ENCODE results near the gene ANKRD55. TPM values are rescaled to one million over a fixed set of nuclear protein-coding genes. Genes with fewer than 3 reads are reported as not detected.

Gene ANKRD55
- total RNA-seq, 2 donors from 2014 or later = 0.27 to 0.29 TPM

DNA sequence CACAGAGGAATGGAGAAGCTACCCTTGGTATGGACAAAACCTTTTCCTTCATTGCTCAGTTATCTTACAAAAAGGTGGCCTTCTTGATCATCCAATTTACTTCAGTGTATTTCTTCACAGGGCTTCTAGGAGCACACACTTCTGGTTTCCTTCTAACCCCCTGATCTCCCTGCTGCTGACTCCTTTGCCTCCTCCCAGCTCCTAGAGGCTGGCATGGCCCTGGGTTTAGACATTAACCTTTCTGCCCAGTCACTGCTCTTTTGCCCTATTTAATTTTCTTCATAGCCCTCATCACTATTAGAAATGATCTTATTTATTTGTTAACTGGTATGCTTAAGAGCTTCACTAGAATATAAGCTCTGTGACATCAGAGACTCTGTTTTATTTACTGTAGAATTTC is 63.2 kb downstream of the ANKRD55 start:
- Mint-ChIP-seq H3K36me3 (ENCODE audit: low read depth) (no peaks in the 10 kb centered on the region), H3K4me1 (peaks cover 6% of the 10 kb centered on the region), H3K9me3 (no peaks in the 10 kb centered on the region), H3K27ac (no peak overlapping the region), H3K27me3 (ENCODE audit: insufficient read depth) (no peaks in the 10 kb centered on the region), H3K4me3 (no peak overlapping the region)
- TF ChIP-seq, protein P1, sequence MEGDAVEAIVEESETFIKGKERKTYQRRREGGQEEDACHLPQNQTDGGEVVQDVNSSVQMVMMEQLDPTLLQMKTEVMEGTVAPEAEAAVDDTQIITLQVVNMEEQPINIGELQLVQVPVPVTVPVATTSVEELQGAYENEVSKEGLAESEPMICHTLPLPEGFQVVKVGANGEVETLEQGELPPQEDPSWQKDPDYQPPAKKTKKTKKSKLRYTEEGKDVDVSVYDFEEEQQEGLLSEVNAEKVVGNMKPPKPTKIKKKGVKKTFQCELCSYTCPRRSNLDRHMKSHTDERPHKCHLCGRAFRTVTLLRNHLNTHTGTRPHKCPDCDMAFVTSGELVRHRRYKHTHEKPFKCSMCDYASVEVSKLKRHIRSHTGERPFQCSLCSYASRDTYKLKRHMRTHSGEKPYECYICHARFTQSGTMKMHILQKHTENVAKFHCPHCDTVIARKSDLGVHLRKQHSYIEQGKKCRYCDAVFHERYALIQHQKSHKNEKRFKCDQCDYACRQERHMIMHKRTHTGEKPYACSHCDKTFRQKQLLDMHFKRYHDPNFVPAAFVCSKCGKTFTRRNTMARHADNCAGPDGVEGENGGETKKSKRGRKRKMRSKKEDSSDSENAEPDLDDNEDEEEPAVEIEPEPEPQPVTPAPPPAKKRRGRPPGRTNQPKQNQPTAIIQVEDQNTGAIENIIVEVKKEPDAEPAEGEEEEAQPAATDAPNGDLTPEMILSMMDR (conservative IDR thresholded peaks at IDR 0.05) = no peak
- no peak for DNase-seq
- Histone ChIP-seq H3K9me3 (ENCODE audit: control insufficient read depth, low read length) (no peaks in the 10 kb centered on the region), H3K27ac (ENCODE audit: low read depth, low read length) (no peak overlapping the region), H3K27me3 (ENCODE audit: control insufficient read depth, insufficient read depth, low read length, poor library complexity, severe bottlenecking) (no peaks in the 10 kb centered on the region), H3K9ac (ENCODE audit: extremely low read depth, low read length, poor library complexity, severe bottlenecking) (no peak overlapping the region), H3K4me3 (ENCODE audit: low read length) (no peak overlapping the region), H3K4me1 (ENCODE audit: control insufficient read depth, insufficient read depth, low read length) (peaks cover 2% of the 10 kb centered on the region), H3K36me3 (ENCODE audit: control insufficient read depth, insufficient read depth, low read length) (no peaks in the 10 kb centered on the region)

DNA sequence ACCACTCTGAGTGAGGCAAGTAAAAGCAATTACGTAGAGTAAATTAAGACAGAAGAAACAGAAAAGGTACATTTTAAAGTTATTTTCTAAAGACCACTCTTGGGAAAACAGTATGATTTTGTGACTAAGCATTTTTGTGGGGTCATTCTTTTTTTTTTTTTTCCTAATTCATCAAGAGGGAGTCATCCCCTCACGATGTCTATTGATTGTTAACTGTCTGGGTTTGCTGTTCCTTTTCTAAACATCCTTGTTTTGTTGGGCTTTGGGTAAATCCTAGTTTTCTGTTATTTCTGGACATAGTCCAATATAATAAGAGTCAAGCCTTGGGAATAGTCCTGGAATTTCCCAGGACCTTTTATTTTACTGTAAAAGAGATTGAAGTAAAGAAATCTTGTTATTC is 63.8 kb downstream of the ANKRD55 start:
- Histone ChIP-seq H3K4me3 (ENCODE audit: low read length) (no peak overlapping the region), H3K27ac (ENCODE audit: low read depth, low read length) (no peak overlapping the region), H3K9me3 (ENCODE audit: control insufficient read depth, low read length) (no peaks in the 10 kb centered on the region), H3K27me3 (ENCODE audit: control insufficient read depth, insufficient read depth, low read length, poor library complexity, severe bottlenecking) (no peaks in the 10 kb centered on the region), H3K4me1 (ENCODE audit: control insufficient read depth, insufficient read depth, low read length) (no peaks in the 10 kb centered on the region), H3K9ac (ENCODE audit: extremely low read depth, low read length, poor library complexity, severe bottlenecking) (no peak overlapping the region), H3K36me3 (ENCODE audit: control insufficient read depth, insufficient read depth, low read length) (no peaks in the 10 kb centered on the region)
- H3K27ac Mint-ChIP-seq = no peak overlapping the region
- H3K27me3 Mint-ChIP-seq (ENCODE audit: insufficient read depth) = no peaks in the 10 kb centered on the region
- no peaks in the 10 kb centered on the region for H3K36me3 Mint-ChIP-seq (ENCODE audit: low read depth)
- H3K4me3 Mint-ChIP-seq = no peak overlapping the region
- DNase-seq = no peak
- peaks cover 2% of the 10 kb centered on the region for H3K4me1 Mint-ChIP-seq
- TF ChIP-seq, protein P1 (conservative IDR thresholded peaks at IDR 0.05) = no peak
- 80 to 84% methylated on average over 1 to 2 of the region's 2 CpGs for whole genome bisulfite sequencing, 2 experiments (ENCODE audit: insufficient coverage in 1 of 2, insufficient read length in 1 of 2)
- no peaks in the 10 kb centered on the region for H3K9me3 Mint-ChIP-seq

DNA sequence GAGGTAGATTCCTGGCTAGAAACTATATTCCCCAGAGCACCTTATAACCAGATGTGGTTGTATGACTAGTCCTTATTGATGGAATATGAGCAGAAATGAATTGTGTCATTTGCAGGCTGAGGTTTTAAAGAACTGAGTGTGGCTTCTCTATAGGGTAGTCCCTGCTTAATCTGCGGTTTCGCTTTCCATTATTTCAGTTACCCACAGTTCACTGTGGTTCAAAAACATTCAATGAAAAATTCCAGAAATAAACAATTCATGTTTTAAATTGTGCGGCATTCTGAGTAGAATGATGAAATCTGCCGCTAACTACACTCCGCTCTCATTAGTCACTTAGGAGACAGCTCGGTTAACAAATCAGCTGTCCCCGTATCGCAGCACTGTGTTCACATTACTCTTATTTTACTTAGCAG is 65.1 kb downstream of the ANKRD55 start:
- Histone ChIP-seq H3K9ac (ENCODE audit: extremely low read depth, low read length, poor library complexity, severe bottlenecking) (no peak overlapping the region), H3K27ac (ENCODE audit: low read depth, low read length) (no peak overlapping the region), H3K9me3 (ENCODE audit: control insufficient read depth, low read length) (no peaks in the 10 kb centered on the region), H3K4me3 (ENCODE audit: low read length) (no peak overlapping the region), H3K4me1 (ENCODE audit: control insufficient read depth, insufficient read depth, low read length) (no peaks in the 10 kb centered on the region), H3K27me3 (ENCODE audit: control insufficient read depth, insufficient read depth, low read length, poor library complexity, severe bottlenecking) (no peaks in the 10 kb centered on the region), H3K36me3 (ENCODE audit: control insufficient read depth, insufficient read depth, low read length) (no peaks in the 10 kb centered on the region)
- 97 to 100% methylated on average over 5 to 8 of the region's 8 CpGs for WGBS, 2 experiments (ENCODE audit: insufficient coverage in 1 of 2, insufficient read length in 1 of 2)
- TF ChIP-seq, protein P1 (conservative IDR thresholded peaks at IDR 0.05) = no peak
- H3K9me3 Mint-ChIP-seq = no peaks in the 10 kb centered on the region
- no peak for DNase-seq
- H3K4me1 Mint-ChIP-seq = no peaks in the 10 kb centered on the region
- no peaks in the 10 kb centered on the region for H3K36me3 Mint-ChIP-seq (ENCODE audit: low read depth)
- H3K27me3 Mint-ChIP-seq (ENCODE audit: insufficient read depth) = no peaks in the 10 kb centered on the region
- no peak overlapping the region for H3K27ac Mint-ChIP-seq
- no peak overlapping the region for H3K4me3 Mint-ChIP-seq

Measured in endodermal cell (in vitro differentiated cells).